NCI-H2227 treated with DMSO at 0.1 percent for 48 hours (cell line): ENCODE data around the gene CD300A.

Experiments used
- DNase-seq: peaks from one replicate; lab custom pipeline; 2025; lab: John Stamatoyannopoulos, UW

The CD300A gene

GRCh38 chr17:74439691-74440567 lies 26.5 kb upstream of the CD300A start:
- no peak for DNase-seq

- no peak for DNase-seq
Measured at GRCh38 chr17:74441537-74441936, 24.9 kb upstream of the CD300A start.

DNA sequence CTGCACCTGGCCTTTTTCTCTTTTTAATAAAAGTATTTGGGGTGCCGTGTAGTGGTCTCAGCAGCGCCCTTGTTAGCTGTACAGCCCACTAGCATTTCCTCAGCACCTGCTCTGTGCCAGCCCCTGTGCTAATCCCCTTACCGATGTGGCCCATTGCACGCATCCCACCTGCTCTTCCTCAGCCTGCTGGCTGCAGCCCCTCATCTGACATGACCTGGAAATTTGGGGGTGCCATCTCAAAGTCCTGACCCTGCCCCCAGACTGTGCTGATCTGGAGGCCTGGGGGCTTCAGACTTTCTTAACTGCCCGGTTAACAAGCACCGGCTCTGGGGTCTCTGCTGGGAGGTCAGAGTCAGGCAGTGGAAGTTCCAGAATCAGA lies 24.2 kb upstream of the CD300A start:
- DNase-seq, result no peak

DNA sequence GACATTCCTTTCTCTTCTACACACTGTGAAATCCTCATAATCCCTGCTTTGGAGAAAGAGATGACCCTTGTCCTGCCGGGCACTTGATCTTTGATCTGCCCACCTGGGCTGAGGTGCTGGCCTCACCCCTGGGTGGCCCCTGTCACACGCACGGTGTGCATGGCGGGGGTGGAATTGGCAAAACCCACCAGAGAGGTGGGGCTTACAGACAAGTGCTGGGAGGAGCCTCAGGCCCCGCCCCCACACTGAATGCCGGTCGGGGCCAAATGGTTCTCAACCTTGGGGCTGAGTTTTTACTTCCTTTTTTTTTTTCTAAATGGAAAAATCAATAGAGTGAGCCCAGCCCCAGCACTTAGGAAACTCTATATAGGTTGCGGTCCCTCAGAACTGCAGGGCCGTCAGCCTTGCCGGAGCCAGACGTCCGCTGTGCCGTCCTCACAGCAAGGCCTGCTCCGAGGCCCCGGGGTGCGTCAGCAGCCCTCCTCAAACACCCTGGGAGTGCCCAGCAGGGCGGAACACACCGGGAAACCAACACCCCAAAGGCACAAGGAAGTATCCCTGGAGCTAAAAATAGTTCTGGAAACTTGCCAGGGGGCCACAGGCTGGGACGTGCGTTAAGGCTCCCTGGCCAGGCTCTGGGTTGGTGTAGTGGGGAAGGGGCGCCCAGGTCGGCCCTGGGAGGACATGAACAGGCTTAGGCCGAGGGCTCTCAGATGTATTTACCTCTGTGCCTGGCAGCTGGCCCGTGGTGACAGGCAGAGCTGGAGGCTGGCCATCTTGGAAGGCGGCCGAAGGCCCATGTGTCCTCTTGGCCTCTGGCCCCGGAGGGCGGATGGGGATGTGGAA lies 23.5 kb upstream of the CD300A start:
- peak; percentile 35 for DNase-seq

GRCh38 chr17:74443516-74444296 lies 22.7 kb upstream of the CD300A start:
- DNase-seq, result no peak

GRCh38 chr17:74444406-74444805 lies 22.0 kb upstream of the CD300A start:
- no peak for DNase-seq

DNA sequence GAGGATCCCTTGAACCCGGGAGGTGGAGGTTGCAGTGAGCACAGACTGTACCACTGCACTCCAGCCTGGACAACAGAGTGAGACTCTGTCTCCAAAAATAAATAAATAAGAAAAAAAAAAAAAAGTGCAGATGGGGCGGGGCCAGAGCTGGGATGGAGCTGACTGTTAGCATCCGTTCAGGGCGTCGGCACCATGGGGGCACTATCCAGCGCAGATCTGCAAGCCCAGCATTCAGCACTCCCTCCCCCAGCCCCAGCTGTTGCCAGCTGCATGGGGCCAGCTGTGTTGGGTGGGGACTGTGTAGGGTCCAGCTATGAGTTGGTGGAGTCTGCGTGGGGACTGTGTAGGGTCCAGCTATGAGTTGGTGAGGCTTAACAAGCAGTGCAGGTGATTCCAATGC lies 21.3 kb upstream of the CD300A start:
- no peak for DNase-seq

DNA sequence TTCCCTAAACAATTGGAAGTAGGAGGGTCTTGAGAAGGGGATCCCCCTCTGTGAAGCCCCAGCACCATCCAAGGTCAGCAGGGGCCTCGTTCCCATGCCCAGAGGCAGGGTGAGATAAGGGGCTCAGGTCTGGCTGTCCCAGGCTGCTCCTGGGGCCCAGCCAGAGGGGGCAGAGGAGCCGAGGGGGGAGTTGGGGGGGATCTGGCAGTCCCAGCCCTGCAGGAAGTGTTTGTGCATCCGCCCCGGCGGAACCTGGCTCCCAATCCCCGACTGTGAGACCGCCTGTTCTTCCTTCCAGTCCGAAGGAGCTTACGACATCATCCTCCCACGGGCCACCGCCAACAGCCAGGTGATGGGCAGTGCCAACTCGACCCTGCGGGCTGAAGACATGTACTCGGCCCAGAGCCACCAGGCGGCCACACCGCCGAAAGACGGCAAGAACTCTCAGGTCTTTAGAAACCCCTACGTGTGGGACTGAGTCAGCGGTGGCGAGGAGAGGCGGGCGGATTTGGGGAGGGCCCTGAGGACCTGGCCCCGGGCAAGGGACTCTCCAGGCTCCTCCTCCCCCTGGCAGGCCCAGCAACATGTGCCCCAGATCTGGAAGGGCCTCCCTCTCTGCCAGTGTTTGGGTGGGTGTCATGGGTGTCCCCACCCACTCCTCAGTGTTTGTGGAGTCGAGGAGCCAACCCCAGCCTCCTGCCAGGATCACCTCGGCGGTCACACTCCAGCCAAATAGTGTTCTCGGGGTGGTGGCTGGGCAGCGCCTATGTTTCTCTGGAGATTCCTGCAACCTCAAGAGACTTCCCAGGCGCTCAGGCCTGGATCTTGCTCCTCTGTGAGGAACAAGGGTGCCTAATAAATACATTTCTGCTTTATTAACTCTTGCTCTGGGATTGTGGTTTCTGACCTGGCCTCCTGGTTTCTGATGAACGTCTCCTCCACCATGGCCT lies 19.6 kb upstream of the CD300A start:
- DNase-seq, result no peak

DNA sequence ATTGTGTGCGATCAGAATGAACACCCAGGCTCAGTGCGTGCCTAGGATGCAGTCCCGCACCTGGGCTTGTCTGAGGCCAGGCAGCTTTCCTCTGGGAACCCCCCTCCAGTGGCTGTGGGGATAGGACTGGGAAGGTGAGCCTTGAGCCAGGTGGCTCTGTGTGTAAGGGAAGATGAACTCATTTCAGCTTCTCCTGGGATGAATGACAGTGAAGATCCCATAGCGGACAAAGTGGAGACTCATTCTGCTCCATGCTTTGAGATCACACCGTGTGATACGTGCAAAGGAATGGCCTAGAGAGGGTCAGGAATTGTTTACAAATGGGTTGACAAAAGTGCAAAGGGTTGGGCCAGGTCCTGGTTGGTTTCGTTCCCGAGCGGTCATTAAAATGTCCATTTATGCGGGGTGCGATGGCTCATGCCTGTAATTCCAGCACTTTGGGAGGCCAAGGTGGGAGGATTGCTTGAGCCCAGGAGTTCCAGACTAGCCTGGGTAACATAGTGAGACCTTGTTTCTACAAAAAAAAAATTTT lies 18.7 kb upstream of the CD300A start:
- no peak for DNase-seq

DNA sequence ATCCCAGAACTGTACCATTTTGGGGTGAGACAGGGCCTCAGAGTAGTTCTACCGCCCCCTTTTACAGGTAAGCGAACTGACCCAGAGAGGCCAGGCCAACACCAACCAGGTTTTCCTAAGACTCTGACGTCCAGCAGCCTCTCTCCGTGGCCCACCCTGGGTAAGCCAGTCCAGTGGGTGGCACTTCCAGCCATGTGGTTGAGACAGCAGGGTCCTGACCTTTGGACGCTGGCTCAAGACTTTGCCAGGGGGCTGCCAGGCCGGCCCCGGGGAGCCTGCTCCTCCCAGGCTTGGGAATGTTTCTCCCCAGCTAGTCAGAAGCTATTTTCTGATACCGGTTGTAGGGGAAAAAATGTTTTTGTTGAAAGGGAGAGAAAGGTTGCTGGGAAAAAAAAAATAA lies 17.7 kb upstream of the CD300A start:
- no peak for DNase-seq

- DNase-seq, result no peak
Measured at GRCh38 chr17:74449306-74449705, 17.1 kb upstream of the CD300A start.

DNA sequence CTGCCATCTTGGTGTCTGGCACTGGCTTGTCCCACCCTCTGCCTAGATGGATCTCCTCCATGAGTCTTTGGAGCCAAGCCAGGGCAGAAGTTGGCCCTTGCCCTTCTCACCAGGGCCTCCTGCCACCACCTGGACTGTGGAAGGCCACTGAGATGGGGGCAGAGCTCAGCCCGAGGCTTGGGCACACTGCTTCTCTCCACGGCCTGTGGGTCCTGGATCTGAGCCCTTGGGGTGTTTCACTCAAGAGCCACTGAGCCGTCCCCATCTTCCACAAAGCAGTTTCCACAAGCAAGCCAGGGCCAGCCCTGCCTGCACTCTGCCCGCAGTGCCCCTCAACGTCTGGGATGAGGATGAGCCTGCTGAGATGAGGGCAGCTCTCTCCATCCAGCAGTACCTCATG lies 16.7 kb upstream of the CD300A start:
- no peak for DNase-seq

DNA sequence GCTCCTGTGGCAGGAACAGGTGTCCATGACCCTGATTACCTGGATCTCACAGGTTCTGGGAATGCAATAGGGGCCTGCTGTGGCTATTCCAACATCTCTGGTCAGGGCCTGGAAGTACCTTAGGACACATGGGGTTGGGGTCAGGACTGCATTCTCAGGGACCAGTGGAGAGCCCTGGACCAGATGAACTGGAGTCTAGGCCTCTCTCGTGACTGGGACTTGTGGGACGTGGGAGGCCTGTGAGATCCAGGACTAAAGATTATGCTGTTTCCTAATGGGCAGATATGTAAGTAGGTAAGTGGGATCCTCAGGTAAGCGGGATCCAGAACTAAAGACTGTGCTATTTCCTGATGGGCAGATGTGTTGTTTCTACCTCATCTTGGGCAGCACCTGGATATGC lies 16.2 kb upstream of the CD300A start:
- no peak for DNase-seq

- DNase-seq, result no peak
Measured at GRCh38 chr17:74450925-74451403, 15.5 kb upstream of the CD300A start.

GRCh38 chr17:74451557-74451956 lies 14.9 kb upstream of the CD300A start:
- DNase-seq, result no peak

- no peak for DNase-seq
Measured at GRCh38 chr17:74452033-74452840, 14.2 kb upstream of the CD300A start.

GRCh38 chr17:74452841-74453661 lies 13.4 kb upstream of the CD300A start:
- DNase-seq, result no peak

- no peak for DNase-seq
Measured at GRCh38 chr17:74453665-74454196, 12.7 kb upstream of the CD300A start.
